ENCODE results near the gene C10orf67.

GRCh38 chr10:23343591-23344240 lies 881 bp downstream of the C10orf67 start:
- TF ChIP-seq EZH2 (IDR thresholded peaks at IDR 0.05; ENCODE audit: borderline replicate concordance, low read depth, low read length, poor library complexity, severe bottlenecking) (no peak), CTCF (conservative IDR thresholded peaks at IDR 0.05; ENCODE audit: low read depth, low read length) (no peak)

Measured in A673 (cell line).